Hepatocyte (in vitro differentiated cells): ENCODE measurements around the gene MICAL3. TPM values are rescaled to one million over a fixed set of nuclear protein-coding genes. Genes with fewer than 3 reads are reported as not detected.

ENCODE experiments used
- DNase-seq: peaks from one replicate; pipeline ENCODE4 v3.0.0-alpha.2; 2016; ENCODE audit warnings: low spot score
- H2AFZ ChIP-seq: fragments of 200-600 bp; sonication (generic); 2 replicates; pipeline ENCODE4 v1.6.0; 2016; ENCODE audit warnings: antibody characterized with exemption, mild to moderate bottlenecking
- H3K27ac ChIP-seq: fragments of 200-600 bp; sonication (generic); 2 replicates; pipeline ENCODE4 v1.5.1; 2016; ENCODE audit warnings: mild to moderate bottlenecking
- H3K27me3 ChIP-seq: fragments of 200-600 bp; sonication (generic); 2 replicates; pipeline ENCODE4 v1.6.1; 2016
- H3K36me3 ChIP-seq: fragments of 200-600 bp; sonication (generic); replicated peaks from 2 replicates; pipeline ENCODE4 v1.5.1; 2016; ENCODE audit warnings: low read depth; ENCODE audit not compliant: insufficient read depth
- H3K4me1 ChIP-seq: fragments of 200-600 bp; sonication (generic); 2 replicates; pipeline ENCODE4 v1.5.1; 2016; ENCODE audit warnings: mild to moderate bottlenecking, moderate library complexity; ENCODE audit not compliant: insufficient read depth
- H3K4me2 ChIP-seq: fragments of 200-600 bp; sonication (generic); 2 replicates; pipeline ENCODE4 v1.6.0; 2016
- H3K4me3 ChIP-seq: fragments of 200-600 bp; sonication (generic); 2 replicates; pipeline ENCODE4 v1.5.1; 2016; ENCODE audit warnings: mild to moderate bottlenecking
- H3K79me2 ChIP-seq: fragments of 200-600 bp; sonication (generic); 2 replicates; pipeline ENCODE4 v1.6.0; 2017; ENCODE audit warnings: mild to moderate bottlenecking
- H3K9me2 ChIP-seq: fragments of 200-600 bp; sonication (generic); replicated peaks from 2 replicates; pipeline ENCODE4 v1.6.0; 2017; ENCODE audit warnings: mild to moderate bottlenecking; ENCODE audit not compliant: insufficient read depth
- H3K9me3 ChIP-seq: fragments of 200-600 bp; sonication (generic); 2 replicates; pipeline ENCODE4 v1.5.1; 2016; ENCODE audit warnings: low read depth, mild to moderate bottlenecking
- H4K20me1 ChIP-seq: fragments of 200-600 bp; sonication (generic); 2 replicates; pipeline ENCODE4 v1.6.0; 2016; ENCODE audit warnings: mild to moderate bottlenecking; ENCODE audit not compliant: insufficient read depth, poor library complexity, severe bottlenecking
- CTCF ChIP-seq: fragments of 200-600 bp; sonication (generic); IDR thresholded peaks from 2 replicates; pipeline ENCODE4 v1.5.1; 2016; ENCODE audit warnings: antibody characterized with exemption, mild to moderate bottlenecking; ENCODE audit not compliant: poor library complexity
- EZH2 ChIP-seq: fragments of 200-600 bp; sonication (generic); IDR thresholded peaks from 2 replicates; pipeline ENCODE4 v1.6.1; 2016; ENCODE audit warnings: antibody characterized with exemption, mild to moderate bottlenecking, borderline replicate concordance
- EZH2phosphoT487 ChIP-seq: fragments of 200-600 bp; sonication (generic); IDR thresholded peaks from one replicate; pipeline ENCODE4 v1.6.1; 2018; ENCODE audit warnings: antibody characterized with exemption, mild to moderate bottlenecking, low read depth, moderate library complexity; ENCODE audit not compliant: unreplicated experiment, severe bottlenecking
- WGBS: methylation state at CpG from one replicate; pipeline ENCODE4 v1.1.6; 2016; ENCODE audit warnings: low lambda C conversion rate; ENCODE audit errors: missing lambda C conversion rate; 5-methylcytosine and 5-hydroxymethylcytosine counted together
- polyA plus RNA-seq: library from polyadenylated mRNA; unstranded; fragments of >200 nt; fragmentation: Nextera tagmentation; extraction: Ambion mirVana; gene quantifications from 2 replicates; pipeline ENCODE4 v1.2.1, GENCODE V29; 2016
- total RNA-seq: library from RNA; depleted of rRNA; stranded (reverse); fragments of >200 nt; gene quantifications from 2 replicates; pipeline ENCODE4 v1.2.3, GENCODE V29; 2014

Gene MICAL3
- total and polyA plus RNA-seq, 2 experiments from 2014 or later: 4.6 to 22.7 TPM

DNA sequence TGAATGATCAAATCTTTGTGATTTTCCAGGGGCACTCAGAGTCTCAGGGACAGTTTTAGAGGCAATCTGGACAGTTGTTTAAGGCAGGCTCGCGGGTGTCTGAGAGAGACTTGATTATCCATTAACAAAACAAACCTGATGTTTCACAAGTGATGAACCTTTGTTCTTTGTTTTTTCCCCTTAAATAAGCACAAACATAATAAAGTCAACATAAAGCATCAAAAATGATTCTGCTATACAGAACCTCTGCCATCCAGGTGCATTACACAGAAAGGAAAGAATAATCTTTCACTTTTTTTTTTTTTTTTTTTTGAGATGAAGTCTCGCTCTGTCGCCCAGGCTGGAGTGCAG lies 263.2 kb downstream of the MICAL3 start:
- H2AFZ ChIP-seq: no peak overlapping the region
- H3K36me3 ChIP-seq: no peaks in the 10 kb centered on the region
- peaks cover 52% of the 10 kb centered on the region for H3K79me2 ChIP-seq
- no peak for DNase-seq
- 61% methylated on average over 3 of the region's 4 CpGs for WGBS
- H4K20me1 ChIP-seq: no peaks in the 10 kb centered on the region
- peaks cover 5% of the 10 kb centered on the region for H3K4me1 ChIP-seq
- H3K4me2 ChIP-seq: peak overlapping the region; percentile 27
- peak overlapping the region; percentile 3 for H3K27ac ChIP-seq
- TF ChIP-seq EZH2 (no peak), CTCF (no peak), EZH2phosphoT487 (no peak)
- no peaks in the 10 kb centered on the region for H3K27me3 ChIP-seq
- no peaks in the 10 kb centered on the region for H3K9me2 ChIP-seq
- H3K4me3 ChIP-seq: no peak overlapping the region
- no peaks in the 10 kb centered on the region for H3K9me3 ChIP-seq

DNA sequence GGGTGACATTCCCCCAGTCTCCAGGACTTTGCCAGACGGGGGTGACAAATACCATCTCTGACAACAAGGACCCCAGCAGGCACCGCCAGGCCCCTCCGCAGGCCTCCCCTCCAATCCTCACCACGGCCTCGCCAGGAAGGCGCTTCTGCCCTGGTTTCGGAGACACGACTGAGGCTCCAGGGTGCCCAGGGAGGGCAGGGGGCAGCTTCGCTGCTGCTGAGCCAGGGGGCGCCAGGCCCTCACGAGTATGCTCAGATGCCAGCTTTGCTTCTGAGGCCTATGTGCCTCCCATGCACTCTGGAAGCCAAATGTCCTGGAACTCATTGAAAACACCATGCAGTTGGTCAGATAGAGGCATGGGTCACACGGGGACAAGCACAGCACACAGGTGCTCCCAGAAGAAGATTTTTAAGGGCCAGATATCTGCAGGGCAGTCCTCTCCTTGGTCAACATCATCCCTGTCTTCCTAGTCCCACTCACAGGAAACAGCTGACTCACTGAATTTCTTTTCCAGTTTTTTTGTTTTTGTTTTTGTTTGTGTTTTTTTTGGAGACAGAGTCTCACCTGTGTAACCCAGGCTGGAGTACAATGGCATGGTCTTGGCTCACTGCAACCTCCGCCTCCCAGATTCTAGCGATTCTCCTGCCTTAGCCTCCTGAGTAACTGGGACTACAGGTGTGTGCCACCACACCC lies 270.0 kb downstream of the MICAL3 start:
- no peak for DNase-seq
- H3K79me2 ChIP-seq: peaks cover 11% of the 10 kb centered on the region
- WGBS: 92% methylated on average over 14 of the region's 14 CpGs
- no peak for TF ChIP-seq EZH2phosphoT487
- TF ChIP-seq EZH2: no peak
- TF ChIP-seq CTCF: no peak
- H3K4me3 ChIP-seq: no peak overlapping the region
- no peaks in the 10 kb centered on the region for H3K27me3 ChIP-seq
- no peaks in the 10 kb centered on the region for H4K20me1 ChIP-seq
- no peak overlapping the region for H3K27ac ChIP-seq
- no peak overlapping the region for H3K4me2 ChIP-seq
- H3K4me1 ChIP-seq: no peaks in the 10 kb centered on the region
- H3K36me3 ChIP-seq: no peaks in the 10 kb centered on the region
- no peaks in the 10 kb centered on the region for H3K9me2 ChIP-seq
- H2AFZ ChIP-seq: no peak overlapping the region
- H3K9me3 ChIP-seq: no peaks in the 10 kb centered on the region

DNA sequence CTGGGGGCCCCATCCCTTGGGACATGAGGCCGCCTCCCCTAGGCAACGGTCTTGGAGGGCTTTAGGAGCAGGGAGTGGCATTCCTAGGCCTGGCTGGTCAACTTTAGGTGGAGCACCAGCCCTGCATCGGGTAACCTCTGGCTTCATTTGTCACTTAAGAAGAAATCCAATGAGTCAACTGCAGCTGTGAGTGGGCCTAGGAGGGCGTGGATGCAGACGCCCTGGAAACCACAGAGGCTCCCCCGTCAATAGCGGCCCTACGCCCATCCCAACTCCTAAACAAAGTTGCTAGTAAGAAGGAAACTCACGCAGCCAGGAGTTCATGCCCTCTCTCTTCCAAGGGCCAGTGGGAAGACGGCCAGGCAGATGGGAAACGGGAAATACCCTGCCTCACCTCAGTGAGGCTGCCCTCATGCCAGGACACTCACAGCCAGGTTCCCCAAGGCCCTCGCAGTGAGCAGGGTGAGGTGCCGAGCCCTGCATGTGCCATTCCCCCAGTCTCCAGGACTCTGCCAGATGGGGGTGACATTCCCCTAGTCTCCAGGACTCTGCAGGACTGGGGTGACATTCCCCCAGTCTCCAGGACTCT lies 270.9 kb downstream of the MICAL3 start:
- Histone ChIP-seq H4K20me1 (no peaks in the 10 kb centered on the region), H2AFZ (no peak overlapping the region), H3K27me3 (no peaks in the 10 kb centered on the region), H3K27ac (no peak overlapping the region), H3K4me3 (no peak overlapping the region), H3K4me1 (no peaks in the 10 kb centered on the region), H3K4me2 (no peak overlapping the region), H3K9me2 (no peaks in the 10 kb centered on the region), H3K79me2 (peaks cover 7% of the 10 kb centered on the region), H3K36me3 (no peaks in the 10 kb centered on the region), H3K9me3 (no peaks in the 10 kb centered on the region)
- no peak for TF ChIP-seq EZH2phosphoT487
- no peak for DNase-seq
- WGBS: 92% methylated on average over 13 of the region's 13 CpGs

GRCh38 chr22:17751596-17751995 lies 272.8 kb downstream of the MICAL3 start:
- WGBS: 88% methylated on average over 6 of the region's 6 CpGs
- no peaks in the 10 kb centered on the region for H4K20me1 ChIP-seq
- no peak overlapping the region for H3K27ac ChIP-seq
- H3K4me2 ChIP-seq: no peak overlapping the region
- TF ChIP-seq CTCF (no peak), EZH2 (no peak), EZH2phosphoT487 (no peak)
- no peaks in the 10 kb centered on the region for H3K9me3 ChIP-seq
- no peaks in the 10 kb centered on the region for H3K36me3 ChIP-seq
- H3K79me2 ChIP-seq: peaks cover 2% of the 10 kb centered on the region
- H3K4me1 ChIP-seq: no peaks in the 10 kb centered on the region
- no peak overlapping the region for H3K4me3 ChIP-seq
- no peak for DNase-seq
- H2AFZ ChIP-seq: no peak overlapping the region
- H3K27me3 ChIP-seq: no peaks in the 10 kb centered on the region
- no peaks in the 10 kb centered on the region for H3K9me2 ChIP-seq
